ENCODE results near the gene RNF41. TPM values are rescaled to one million over a fixed set of nuclear protein-coding genes. Genes with fewer than 3 reads are reported as not detected.

The RNF41 gene
- total RNA-seq, 1 donor from 2014 or later: 79.6 TPM

- DNase-seq (ENCODE audit: extremely low spot score in 2 of 2): no peak
- TF ChIP-seq POLR2A (IDR thresholded peaks at IDR 0.05) (no peak), POLR2AphosphoS5 (IDR thresholded peaks at IDR 0.05; ENCODE audit: insufficient read depth in 1 of 2, low read depth in 1 of 2) (no peak), CTCF (IDR thresholded peaks at IDR 0.05) (no peak)
- intact Hi-C loops (cut with DNase I): no loop called here
- Histone ChIP-seq H3K4me3 (no peak overlapping the region), H3K9me3 (no peaks in the 10 kb centered on the region), H3K36me3 (peaks cover 10 to 83% of the 10 kb centered on the region in 2 donors), H3K4me1 (no peaks in the 10 kb centered on the region), H3K27me3 (no peaks in the 10 kb centered on the region), H3K27ac (no peak overlapping the region)
These were observed 21.3 kb upstream of the RNF41 start for GRCh38 chr12:56242986-56243385.

GRCh38 chr12:56241424-56242303 lies 19.9 kb upstream of the RNF41 start:
- Histone ChIP-seq H3K4me1 (no peaks in the 10 kb centered on the region), H3K27me3 (no peaks in the 10 kb centered on the region), H3K4me3 (no peak overlapping the region), H3K27ac (no peak overlapping the region), H3K36me3 (peaks cover 10 to 70% of the 10 kb centered on the region in 2 donors), H3K9me3 (no peaks in the 10 kb centered on the region)
- DNase-seq (ENCODE audit: extremely low spot score in 2 of 2): no peak
- TF ChIP-seq CTCF (IDR thresholded peaks at IDR 0.05): no peak
- no peak for TF ChIP-seq POLR2AphosphoS5 (IDR thresholded peaks at IDR 0.05; ENCODE audit: insufficient read depth in 1 of 2, low read depth in 1 of 2)
- TF ChIP-seq POLR2A (IDR thresholded peaks at IDR 0.05): no peak
- intact Hi-C loops (cut with DNase I): no loop called here

GRCh38 chr12:56237552-56237951 lies 15.8 kb upstream of the RNF41 start:
- no peak for DNase-seq (ENCODE audit: extremely low spot score in 2 of 2)
- TF ChIP-seq POLR2AphosphoS5 (IDR thresholded peaks at IDR 0.05; ENCODE audit: insufficient read depth in 1 of 2, low read depth in 1 of 2) (no peak), POLR2A (IDR thresholded peaks at IDR 0.05) (no peak), CTCF (IDR thresholded peaks at IDR 0.05) (no peak)
- H3K27me3 ChIP-seq: no peaks in the 10 kb centered on the region
- peaks cover 0 to 29% of the 10 kb centered on the region in 2 donors for H3K36me3 ChIP-seq
- intact Hi-C loops (cut with DNase I): no loop called here
- H3K4me3 ChIP-seq: no peak overlapping the region
- H3K27ac ChIP-seq: no peak overlapping the region
- no peaks in the 10 kb centered on the region for H3K9me3 ChIP-seq
- no peaks in the 10 kb centered on the region for H3K4me1 ChIP-seq

DNA sequence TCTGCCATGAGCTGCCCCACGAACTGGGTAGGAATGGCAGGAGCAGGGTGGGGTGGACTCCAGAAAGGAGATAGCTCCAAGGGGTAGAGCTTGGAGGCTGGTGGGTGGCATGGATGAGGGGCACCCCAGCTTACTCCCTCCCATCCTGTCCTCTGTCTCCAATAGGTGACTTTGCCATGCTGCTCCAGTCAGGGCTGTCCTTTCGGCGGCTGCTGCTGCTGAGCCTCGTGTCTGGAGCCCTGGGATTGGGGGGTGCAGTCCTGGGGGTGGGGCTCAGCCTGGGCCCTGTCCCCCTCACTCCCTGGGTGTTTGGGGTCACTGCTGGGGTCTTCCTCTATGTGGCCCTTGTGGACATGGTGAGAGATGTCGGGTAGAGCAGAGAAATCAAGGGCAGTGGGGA lies 15.3 kb upstream of the RNF41 start:
- intact Hi-C loops (cut with DNase I): no loop called here
- TF ChIP-seq CTCF (IDR thresholded peaks at IDR 0.05) (no peak), POLR2A (IDR thresholded peaks at IDR 0.05) (no peak), POLR2AphosphoS5 (IDR thresholded peaks at IDR 0.05; ENCODE audit: insufficient read depth in 1 of 2, low read depth in 1 of 2) (no peak)
- H3K36me3 ChIP-seq: peaks cover 0 to 23% of the 10 kb centered on the region in 2 donors

DNA sequence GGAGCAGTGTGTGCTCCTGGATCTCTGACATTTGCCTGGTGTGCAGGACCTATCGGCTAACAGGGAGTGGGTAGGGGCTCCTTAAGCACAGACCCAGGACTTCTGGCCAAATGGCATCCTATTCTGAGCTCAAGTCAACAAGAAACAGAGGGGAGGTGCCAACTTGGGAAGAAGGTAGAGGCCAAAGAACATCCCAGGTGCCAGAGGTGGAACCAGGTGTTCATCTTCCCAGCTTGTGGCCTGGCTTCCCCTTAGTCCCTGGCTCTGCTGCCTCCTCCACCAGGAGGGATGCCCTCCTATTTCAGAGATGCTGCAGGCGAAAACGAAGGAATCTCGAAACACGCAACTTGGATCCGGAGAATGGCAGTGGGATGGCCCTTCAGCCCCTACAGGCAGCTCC lies 14.4 kb upstream of the RNF41 start:
- Histone ChIP-seq H3K9me3 (no peaks in the 10 kb centered on the region), H3K27me3 (no peaks in the 10 kb centered on the region), H3K36me3 (peaks cover 0 to 14% of the 10 kb centered on the region in 2 donors), H3K4me1 (no peaks in the 10 kb centered on the region), H3K4me3 (no peak overlapping the region), H3K27ac (no peak overlapping the region)
- intact Hi-C loops (cut with DNase I): no loop called here
- TF ChIP-seq POLR2A (IDR thresholded peaks at IDR 0.05) (no peak), POLR2AphosphoS5 (IDR thresholded peaks at IDR 0.05; ENCODE audit: insufficient read depth in 1 of 2, low read depth in 1 of 2) (no peak), CTCF (IDR thresholded peaks at IDR 0.05) (no peak)
- DNase-seq (ENCODE audit: extremely low spot score in 2 of 2): no peak

More for the DNA sequence above, 15.3 kb upstream of the RNF41 start:
- Histone ChIP-seq H3K27ac (no peak overlapping the region), H3K9me3 (no peaks in the 10 kb centered on the region), H3K4me3 (no peak overlapping the region), H3K4me1 (no peaks in the 10 kb centered on the region), H3K27me3 (no peaks in the 10 kb centered on the region)
- DNase-seq (ENCODE audit: extremely low spot score in 2 of 2): peak in 1 of 2 donors; percentile 79

All from vagina (tissue), 2 donors.